H1 (cell line): ENCODE results near the gene FRMD4A. TPM values are rescaled to one million over a fixed set of nuclear protein-coding genes. Genes with fewer than 3 reads are reported as not detected.

Experiments
- CTCF ChIA-PET: fragments of 300-600 bp; sonication (Branson Sonifier 250); formaldehyde crosslinking; loops from one replicate; lab custom pipeline; 2021; ENCODE audit not compliant: partially characterized antibody; lab: Charles Lee
- POLR2A ChIA-PET: fragments of 300-600 bp; sonication (Branson Sonifier 250); formaldehyde crosslinking; loops from one replicate; lab custom pipeline; 2021; ENCODE audit warnings: inconsistent platforms; ENCODE audit not compliant: partially characterized antibody; lab: Charles Lee
- DNase-seq, 2 experiments: peaks; one replicate each; pipeline versions ENCODE4 v3.0.0 to v3.0.0-alpha.2; 2010 to 2022; ENCODE audit warnings: low spot score in 2 of 2, low read depth in 1 of 2, mixed read lengths in 1 of 2
- FAIRE-seq: peaks from 2 replicates; lab custom pipeline; 2011; peaks lifted over from hg19 to GRCh38; lab: Jason Lieb, UNC
- H2AFZ ChIP-seq: 2 replicates; pipeline ENCODE4 v1.8.1; 2012; ENCODE audit warnings: low read length, inconsistent platforms
- H2AK5ac ChIP-seq: 2 replicates; pipeline ENCODE4 v1.6.1; 2013; ENCODE audit warnings: low read depth, low read length
- H2BK120ac ChIP-seq: replicated peaks from 2 replicates; pipeline ENCODE3; 2013; ENCODE audit warnings: low read depth, low read length, inconsistent platforms
- H2BK12ac ChIP-seq: 2 replicates; pipeline ENCODE4 v1.6.1; 2013; ENCODE audit warnings: low read depth, low read length
- H2BK15ac ChIP-seq: 2 replicates; pipeline ENCODE4 v1.6.1; 2013; ENCODE audit warnings: low read length
- H2BK20ac ChIP-seq: 2 replicates; pipeline ENCODE4 v1.6.1; 2013; ENCODE audit warnings: low read length
- H2BK5ac ChIP-seq: 2 replicates; pipeline ENCODE4 v1.6.1; 2013; ENCODE audit warnings: low read depth, low read length
- H3K14ac ChIP-seq: 2 replicates; pipeline ENCODE4 v1.6.1; 2013; ENCODE audit warnings: inconsistent platforms; ENCODE audit not compliant: insufficient read length
- H3K18ac ChIP-seq: 2 replicates; pipeline ENCODE4 v1.6.1; 2013; ENCODE audit warnings: low read length; ENCODE audit errors: extremely low read depth
- H3K23ac ChIP-seq: 2 replicates; pipeline ENCODE4 v1.6.1; 2013; ENCODE audit warnings: inconsistent platforms; ENCODE audit not compliant: insufficient read length
- H3K23me2 ChIP-seq: 2 replicates; pipeline ENCODE4 v1.6.1; 2013; ENCODE audit warnings: low read depth, low read length
- H3K27ac ChIP-seq: 2 replicates; pipeline ENCODE4 v1.6.1; 2011; ENCODE audit warnings: low read depth, low read length, inconsistent platforms
- H3K27me3 ChIP-seq, 4 experiments: replicated peaks in 1 of 4; 1 replicate in 1 of 4; 2 replicates in 3 of 4; pipeline versions ENCODE4 v1.6.1 to v1.8.1; 2011 to 2013; ENCODE audit warnings: low read length in 3 of 4, mild to moderate bottlenecking in 3 of 4, inconsistent platforms in 2 of 4, mixed read lengths in 2 of 4, moderate library complexity in 1 of 4; ENCODE audit not compliant: control insufficient read depth in 3 of 4, insufficient read depth in 3 of 4; ENCODE audit errors: extremely low read depth in 1 of 4
- H3K36me3 ChIP-seq, 4 experiments: 2 replicates each; pipeline versions ENCODE4 v1.6.1 to v1.8.1; 2011 to 2013; ENCODE audit warnings: mild to moderate bottlenecking in 4 of 4, low read length in 3 of 4, moderate library complexity in 2 of 4, control low read depth in 1 of 4, inconsistent platforms in 1 of 4; ENCODE audit not compliant: insufficient read depth in 4 of 4, control insufficient read depth in 2 of 4
- H3K4ac ChIP-seq: replicated peaks from 2 replicates; pipeline ENCODE3; 2013; ENCODE audit warnings: low read length, low read depth, mixed read lengths, inconsistent platforms; ENCODE audit not compliant: insufficient read length
- H3K4me1 ChIP-seq, 4 experiments: replicated peaks in 1 of 4; 1 replicate in 1 of 4; 2 replicates in 3 of 4; pipeline versions ENCODE4 v1.6.1 to v1.8.1; 2011 to 2013; ENCODE audit warnings: low read length in 3 of 4, inconsistent platforms in 2 of 4, mixed read lengths in 1 of 4; ENCODE audit not compliant: insufficient read depth in 4 of 4, control insufficient read depth in 3 of 4
- H3K4me2 ChIP-seq, 2 experiments: 2 replicates each; pipeline versions ENCODE4 v1.6.1 to v1.8.1; 2011 to 2013; ENCODE audit warnings: low read depth in 2 of 2, low read length in 2 of 2, control low read depth in 1 of 2, inconsistent platforms in 1 of 2, mild to moderate bottlenecking in 1 of 2; ENCODE audit not compliant: insufficient read depth in 1 of 2
- H3K4me3 ChIP-seq, 4 experiments: fragments of 200-600, 300-600 bp in 1 of 4; sonication (generic), shearing (Covaris generic), sonication (Bioruptor Twin) in 1 of 4; 2 replicates each; pipeline versions ENCODE4 v1.5.1 to v1.8.1; 2011 to 2016; ENCODE audit warnings: low read length in 4 of 4, low read depth in 3 of 4, control low read depth in 2 of 4, inconsistent platforms in 2 of 4, mild to moderate bottlenecking in 2 of 4, mixed read lengths in 1 of 4, moderate library complexity in 1 of 4; ENCODE audit not compliant: insufficient read depth in 2 of 4; ENCODE audit errors: extremely low read depth in 1 of 4
- H3K56ac ChIP-seq: replicated peaks from 2 replicates; pipeline ENCODE3; 2013; ENCODE audit warnings: low read depth, mild to moderate bottlenecking, mixed read lengths, low read length, inconsistent platforms; ENCODE audit not compliant: insufficient read length
- H3K79me1 ChIP-seq: 2 replicates; pipeline ENCODE4 v1.6.1; 2013; ENCODE audit warnings: low read depth, low read length, control low read depth
- H3K79me2 ChIP-seq, 2 experiments: 2 replicates each; pipeline versions ENCODE4 v1.6.1 to v1.8.1; 2012 to 2013; ENCODE audit warnings: low read length in 2 of 2, mild to moderate bottlenecking in 2 of 2, inconsistent platforms in 1 of 2; ENCODE audit not compliant: insufficient read depth in 2 of 2, control insufficient read depth in 1 of 2
- H3K9ac ChIP-seq, 4 experiments: replicated peaks in 1 of 4; 1 replicate in 1 of 4; 2 replicates in 3 of 4; pipeline versions ENCODE4 v1.6.1 to v1.8.1; 2011 to 2013; ENCODE audit warnings: low read depth in 3 of 4, low read length in 3 of 4, control low read depth in 2 of 4, mild to moderate bottlenecking in 2 of 4, moderate library complexity in 2 of 4, inconsistent platforms in 1 of 4; ENCODE audit errors: extremely low read depth in 1 of 4
- H3K9me3 ChIP-seq, 2 experiments: 2 replicates each; pipeline versions ENCODE4 v1.6.1 to v1.8.1; 2012 to 2013; ENCODE audit warnings: mild to moderate bottlenecking in 2 of 2, moderate library complexity in 2 of 2, control low read depth in 1 of 2, inconsistent platforms in 1 of 2, low read depth in 1 of 2, low read length in 1 of 2, mixed read lengths in 1 of 2; ENCODE audit not compliant: insufficient read depth in 2 of 2
- H4K20me1 ChIP-seq, 2 experiments: replicated peaks in 1 of 2; 2 replicates each; pipeline versions ENCODE3 to v1.8.1; 2011 to 2013; ENCODE audit warnings: inconsistent platforms in 2 of 2, low read length in 2 of 2, mild to moderate bottlenecking in 1 of 2; ENCODE audit not compliant: insufficient read depth in 2 of 2, control insufficient read depth in 1 of 2
- H4K5ac ChIP-seq: 2 replicates; pipeline ENCODE4 v1.6.1; 2013; ENCODE audit warnings: low read length, low read depth, mixed read lengths, inconsistent platforms; ENCODE audit not compliant: insufficient read length
- H4K8ac ChIP-seq: 2 replicates; pipeline ENCODE4 v1.8.0; 2013; ENCODE audit warnings: mild to moderate bottlenecking, moderate library complexity, low read length, inconsistent platforms; ENCODE audit not compliant: insufficient read depth; ENCODE audit errors: extremely low read depth
- H4K91ac ChIP-seq: replicated peaks from 2 replicates; pipeline ENCODE3; 2013; ENCODE audit warnings: low read length, mixed read lengths, inconsistent platforms; ENCODE audit not compliant: insufficient read length
- CHD1 ChIP-seq: IDR thresholded peaks from 2 replicates; pipeline ENCODE4 v1.6.1; 2012; ENCODE audit warnings: low read depth, low read length, improper control_type of control experiment
- CTBP2 ChIP-seq: IDR thresholded peaks from 2 replicates; pipeline ENCODE4 v1.7.0; 2011; ENCODE audit warnings: borderline replicate concordance, mild to moderate bottlenecking, moderate library complexity, mixed read lengths, low read length; ENCODE audit not compliant: insufficient read depth, insufficient read length
- EP300 ChIP-seq, 2 experiments: IDR thresholded peaks; 1 replicate in 1 of 2; 2 replicates in 1 of 2; pipeline ENCODE4 v1.6.1; 2011 to 2012; ENCODE audit warnings: low read depth in 2 of 2, low read length in 2 of 2, mild to moderate bottlenecking in 2 of 2, borderline replicate concordance in 1 of 2, inconsistent platforms in 1 of 2, moderate library complexity in 1 of 2
- NANOG ChIP-seq: IDR thresholded peaks from 2 replicates; pipeline ENCODE4 v1.6.1; 2011; ENCODE audit warnings: low read length, low read depth, mild to moderate bottlenecking, inconsistent platforms; ENCODE audit not compliant: insufficient read depth, poor library complexity, severe bottlenecking
- POLR2A ChIP-seq, 2 experiments: IDR thresholded peaks; 1 replicate in 1 of 2; 2 replicates in 1 of 2; pipeline ENCODE4 v1.6.1; 2011; ENCODE audit warnings: low read depth in 2 of 2, low read length in 2 of 2, mild to moderate bottlenecking in 2 of 2; ENCODE audit errors: control extremely low read depth in 1 of 2
- POLR2AphosphoS5 ChIP-seq: IDR thresholded peaks from 2 replicates; pipeline ENCODE4 v1.6.1; 2011; ENCODE audit warnings: low read depth, low read length
- RFX5 ChIP-seq: IDR thresholded peaks from 2 replicates; pipeline ENCODE4 v1.6.1; 2011; ENCODE audit warnings: low read depth, low read length, improper control_type of control experiment, borderline replicate concordance
- SAP30 ChIP-seq: fragments of 300-600 bp; sonication (generic); IDR thresholded peaks from 2 replicates; pipeline ENCODE4 v1.7.1; 2012; ENCODE audit warnings: low read length, moderate library complexity, mild to moderate bottlenecking, inconsistent platforms; ENCODE audit not compliant: insufficient read depth, insufficient replicate concordance
- SIX5 ChIP-seq: IDR thresholded peaks from 2 replicates; pipeline ENCODE4 v1.6.1; 2011; ENCODE audit warnings: mild to moderate bottlenecking, low read depth, low read length
- SP1 ChIP-seq: IDR thresholded peaks from 2 replicates; pipeline ENCODE4 v1.6.1; 2011; ENCODE audit warnings: low read depth, low read length
- SP4 ChIP-seq: IDR thresholded peaks from 2 replicates; pipeline ENCODE4 v1.6.1; 2012; ENCODE audit warnings: low read length, inconsistent platforms
- SUZ12 ChIP-seq: fragments of 200-600 bp; sonication (generic); IDR thresholded peaks from 2 replicates; pipeline ENCODE4 v1.6.1; 2012; ENCODE audit warnings: mild to moderate bottlenecking, inconsistent platforms, low read length, moderate library complexity, mixed read lengths
- WGBS, 2 experiments: shearing (Covaris generic) in 1 of 2; methylation state at CpG; one replicate each; pipeline versions ENCODE4 v1.1.6 to v1.1.7; 2013 to 2015; ENCODE audit warnings: low lambda C conversion rate in 2 of 2, mixed read lengths in 2 of 2, inconsistent platforms in 1 of 2, low coverage in 1 of 2, missing lambda C conversion rate in 1 of 2; ENCODE audit not compliant: insufficient replicate concordance in 2 of 2, insufficient coverage in 1 of 2, insufficient read length in 1 of 2; ENCODE audit errors: extremely low coverage in 1 of 2, missing lambda C conversion rate in 1 of 2; 5-methylcytosine and 5-hydroxymethylcytosine counted together
- polyA plus RNA-seq, 7 experiments: library from polyadenylated mRNA; depleted of rRNA in 3 of 7; stranded (reverse) in 5 of 7; unstranded in 2 of 7; fragments of >200 nt in 5 of 7; fragments of 200-250 nt in 2 of 7; gene quantifications; 1 replicate in 5 of 7; 2 replicates in 1 of 7; 4 replicates in 1 of 7; pipeline versions ENCODE4 v1.2.1 to v1.2.3, GENCODE V29; 2011 to 2013; ENCODE audit warnings: missing spikeins in 2 of 7, mixed read lengths in 2 of 7
- total RNA-seq: library from RNA; stranded (reverse); fragmentation: NEBNext Ultra II Directional; extraction: Animal tissue kit (Norgen Biotek cat#: 25700); gene quantifications from 2 replicates; pipeline ENCODE4 v1.2.1, GENCODE V29; 2021

Gene FRMD4A
- total and polyA plus RNA-seq, 2 of the 8 experiments (the other 6 are each of a cell fraction or from before 2014, with no cell fraction given): 38.6 to 39.6 TPM

GRCh38 chr10:14084875-14085274, 245.8 kb downstream of the FRMD4A start:
- no peak overlapping the region for H2BK15ac ChIP-seq
- no peaks in the 10 kb centered on the region for H4K20me1 ChIP-seq
- no peak overlapping the region for H3K4me2 ChIP-seq
- TF ChIP-seq POLR2A (IDR thresholded peaks at IDR 0.05; ENCODE audit: control extremely low read depth in 1 of 2, low read depth in 2 of 2, low read length in 2 of 2) (no peak), SP4 (no peak), CHD1 (no peak), POLR2AphosphoS5 (no peak), SIX5 (no peak), RFX5 (no peak), NANOG (no peak), SUZ12 (no peak), SP1 (no peak), EP300 (IDR thresholded peaks at IDR 0.05; ENCODE audit: borderline replicate concordance in 1 of 2, low read depth in 2 of 2, low read length in 2 of 2) (no peak), CTBP2 (no peak), SAP30 (no peak)
- no peak overlapping the region for H3K4me3 ChIP-seq
- no peak overlapping the region for H3K9ac ChIP-seq
- no peak overlapping the region for H4K8ac ChIP-seq
- no peak overlapping the region for H3K14ac ChIP-seq
- H2BK20ac ChIP-seq: no peak overlapping the region
- WGBS, 2 experiments: 91% methylated on average over 7 of the region's 7 CpGs; no CpG with 5 or more reads in 1 of the 2 experiments
- no peak overlapping the region for H2AFZ ChIP-seq
- H3K27ac ChIP-seq: no peak overlapping the region
- DNase-seq (no peak), FAIRE-seq (no peak)
- POLR2A ChIA-PET: no interaction called here
- H2BK120ac ChIP-seq: no peak overlapping the region
- no peaks in the 10 kb centered on the region for H3K79me2 ChIP-seq
- no peaks in the 10 kb centered on the region; the same call in 1 of the 2 replicates for H3K79me1 ChIP-seq
- H2AK5ac ChIP-seq: 0 out of 2 replicates have a peak overlapping the region, but pooled peaks have one; percentile 46
- no peaks in the 10 kb centered on the region for H3K27me3 ChIP-seq
- no peak overlapping the region for H2BK5ac ChIP-seq
- no peak overlapping the region for H4K5ac ChIP-seq
- H3K18ac ChIP-seq: no peak overlapping the region
- peaks cover 2 to 10% (median 8%) of the 10 kb centered on the region in 4 experiments; a peak in 5 of 7 replicates for H3K4me1 ChIP-seq
- H2BK12ac ChIP-seq: no peak overlapping the region
- H3K4ac ChIP-seq: no peak overlapping the region
- H3K23ac ChIP-seq: no peak overlapping the region
- no peak overlapping the region for H3K56ac ChIP-seq
- no peaks in the 10 kb centered on the region for H3K23me2 ChIP-seq
- CTCF ChIA-PET: interaction anchor here (0.7 to 2.7 kb wide), 3 partner anchors 9 to 31 kb away, joined by 3 to 10 read pairs (median 5); no protein-coding TSS in a partner anchor
- no peaks in the 10 kb centered on the region for H3K36me3 ChIP-seq
- no peaks in the 10 kb centered on the region for H3K9me3 ChIP-seq
- no peak overlapping the region for H4K91ac ChIP-seq
